ENCODE measurements around the gene LAMC1.

LAMC1 gene

GRCh38 chr1:183194527-183195141 is 171.4 kb downstream of the LAMC1 start:
- no peak for DNase-seq (ENCODE audit: low spot score)

DNA sequence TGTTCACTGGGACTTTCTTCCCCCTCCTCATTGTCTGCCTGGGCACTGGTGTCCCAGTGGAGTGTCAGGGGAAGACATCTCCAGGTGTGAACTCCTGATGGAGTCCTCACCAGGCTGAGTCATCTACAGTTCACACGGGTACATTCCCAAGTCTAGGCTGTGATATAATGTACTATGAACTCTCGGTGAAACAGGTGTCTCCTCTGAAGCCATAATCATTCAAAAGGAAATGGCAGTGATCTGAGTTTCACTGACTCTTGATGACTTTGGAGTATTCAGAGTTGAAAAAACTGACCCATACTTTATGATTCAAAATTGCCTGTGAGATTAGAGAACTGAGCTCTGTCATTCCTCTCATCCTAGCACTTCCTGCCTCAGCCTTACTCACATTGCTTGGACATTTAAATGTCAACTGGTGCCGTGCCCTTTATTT is 171.9 kb downstream of the LAMC1 start:
- no peak for DNase-seq (ENCODE audit: low spot score)
